Subcutaneous abdominal adipose tissue (tissue), 5 donors: ENCODE results near the gene LRRC40.

Experiments used
- H3K27ac ChIP-seq: one replicate; pipeline ENCODE4 v1.7.0; 2013; ENCODE audit warnings: low read depth, mild to moderate bottlenecking, inconsistent platforms, low read length, moderate library complexity
- H3K27me3 ChIP-seq, 5 donors: one replicate each; pipeline ENCODE4 v1.7.0; 2013; ENCODE audit warnings: low read length in 5 of 5, inconsistent platforms in 1 of 5; ENCODE audit not compliant: control insufficient read depth in 5 of 5, insufficient read depth in 4 of 5
- H3K36me3 ChIP-seq, 5 donors: one replicate each; pipeline ENCODE4 v1.7.0; 2013; ENCODE audit warnings: low read length in 5 of 5; ENCODE audit not compliant: control insufficient read depth in 5 of 5, insufficient read depth in 5 of 5
- H3K4me1 ChIP-seq, 5 donors: one replicate each; pipeline ENCODE4 v1.7.0; 2013; ENCODE audit warnings: low read length in 5 of 5, mild to moderate bottlenecking in 3 of 5, moderate library complexity in 1 of 5; ENCODE audit not compliant: control insufficient read depth in 5 of 5, insufficient read depth in 5 of 5
- H3K4me3 ChIP-seq, 5 donors: one replicate each; pipeline ENCODE4 v1.7.0; 2013; ENCODE audit warnings: low read length in 5 of 5, low read depth in 1 of 5
- H3K9ac ChIP-seq, 5 donors: one replicate each; pipeline ENCODE4 v1.7.0; 2013; ENCODE audit warnings: low read length in 5 of 5, mild to moderate bottlenecking in 4 of 5, moderate library complexity in 3 of 5
- H3K9me3 ChIP-seq, 5 donors: one replicate each; pipeline ENCODE4 v1.7.0; 2013; ENCODE audit warnings: low read length in 5 of 5; ENCODE audit not compliant: control insufficient read depth in 5 of 5
- donor health status: healthy.
- donor health status: healthy.
- donor health status: healthy.
- donor health status: healthy.
- donor health status: healthy.

Gene LRRC40

GRCh38 chr1:70101774-70102173, 103.6 kb downstream of the LRRC40 start:
- no peak overlapping the region for H3K27ac ChIP-seq
- no peaks in the 10 kb centered on the region for H3K36me3 ChIP-seq
- no peak overlapping the region for H3K9ac ChIP-seq
- H3K4me1 ChIP-seq: no peaks in the 10 kb centered on the region
- H3K9me3 ChIP-seq: no peaks in the 10 kb centered on the region
- no peak overlapping the region for H3K4me3 ChIP-seq
- no peaks in the 10 kb centered on the region for H3K27me3 ChIP-seq

- H3K27me3 ChIP-seq: no peaks in the 10 kb centered on the region
- H3K36me3 ChIP-seq: no peaks in the 10 kb centered on the region
- H3K27ac ChIP-seq: no peak overlapping the region
- no peak overlapping the region for H3K9ac ChIP-seq
- H3K4me1 ChIP-seq: no peaks in the 10 kb centered on the region
- no peaks in the 10 kb centered on the region for H3K9me3 ChIP-seq
- no peak overlapping the region for H3K4me3 ChIP-seq
Observed at GRCh38 chr1:70101231-70101630, 104.1 kb downstream of the LRRC40 start.
